ENCODE results near the gene ACOX3.
"Not testable (repeated sequence)": the region's sequence is repeated elsewhere in the genome, so short reads cannot be mapped to it uniquely, and the experiment has no call there.

DNA sequence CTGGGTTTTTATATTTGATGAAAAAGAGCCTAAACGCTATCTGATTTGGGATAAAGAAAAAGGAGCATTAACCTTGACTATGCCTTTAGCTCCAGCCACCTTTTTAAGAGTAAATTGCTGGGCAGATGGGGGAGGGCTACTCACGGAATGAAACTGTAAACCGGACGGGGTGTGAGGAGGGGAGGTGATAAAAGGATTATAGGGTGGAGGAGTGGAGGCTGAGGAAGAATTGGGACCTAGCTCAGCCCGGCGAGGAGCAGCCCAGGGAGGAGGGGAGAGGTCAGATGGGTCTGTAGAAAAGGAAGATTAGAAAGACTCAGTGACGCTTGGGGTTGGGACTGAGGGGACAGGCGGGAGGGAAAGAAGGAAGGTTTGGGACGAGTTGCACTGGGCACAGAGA lies 46.1 kb upstream of the ACOX3 start:
- TF ChIP-seq, protein P1, sequence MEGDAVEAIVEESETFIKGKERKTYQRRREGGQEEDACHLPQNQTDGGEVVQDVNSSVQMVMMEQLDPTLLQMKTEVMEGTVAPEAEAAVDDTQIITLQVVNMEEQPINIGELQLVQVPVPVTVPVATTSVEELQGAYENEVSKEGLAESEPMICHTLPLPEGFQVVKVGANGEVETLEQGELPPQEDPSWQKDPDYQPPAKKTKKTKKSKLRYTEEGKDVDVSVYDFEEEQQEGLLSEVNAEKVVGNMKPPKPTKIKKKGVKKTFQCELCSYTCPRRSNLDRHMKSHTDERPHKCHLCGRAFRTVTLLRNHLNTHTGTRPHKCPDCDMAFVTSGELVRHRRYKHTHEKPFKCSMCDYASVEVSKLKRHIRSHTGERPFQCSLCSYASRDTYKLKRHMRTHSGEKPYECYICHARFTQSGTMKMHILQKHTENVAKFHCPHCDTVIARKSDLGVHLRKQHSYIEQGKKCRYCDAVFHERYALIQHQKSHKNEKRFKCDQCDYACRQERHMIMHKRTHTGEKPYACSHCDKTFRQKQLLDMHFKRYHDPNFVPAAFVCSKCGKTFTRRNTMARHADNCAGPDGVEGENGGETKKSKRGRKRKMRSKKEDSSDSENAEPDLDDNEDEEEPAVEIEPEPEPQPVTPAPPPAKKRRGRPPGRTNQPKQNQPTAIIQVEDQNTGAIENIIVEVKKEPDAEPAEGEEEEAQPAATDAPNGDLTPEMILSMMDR (IDR thresholded peaks at IDR 0.05) = not testable (repeated sequence)
- TF ChIP-seq, protein P2, sequence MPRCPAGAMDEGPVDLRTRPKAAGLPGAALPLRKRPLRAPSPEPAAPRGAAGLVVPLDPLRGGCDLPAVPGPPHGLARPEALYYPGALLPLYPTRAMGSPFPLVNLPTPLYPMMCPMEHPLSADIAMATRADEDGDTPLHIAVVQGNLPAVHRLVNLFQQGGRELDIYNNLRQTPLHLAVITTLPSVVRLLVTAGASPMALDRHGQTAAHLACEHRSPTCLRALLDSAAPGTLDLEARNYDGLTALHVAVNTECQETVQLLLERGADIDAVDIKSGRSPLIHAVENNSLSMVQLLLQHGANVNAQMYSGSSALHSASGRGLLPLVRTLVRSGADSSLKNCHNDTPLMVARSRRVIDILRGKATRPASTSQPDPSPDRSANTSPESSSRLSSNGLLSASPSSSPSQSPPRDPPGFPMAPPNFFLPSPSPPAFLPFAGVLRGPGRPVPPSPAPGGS (IDR thresholded peaks at IDR 0.05) = not testable (repeated sequence)
- TF ChIP-seq JUNB (IDR thresholded peaks at IDR 0.05); BHLHE40 (IDR thresholded peaks at IDR 0.05; ENCODE audit: low read depth, low read length); JUN (IDR thresholded peaks at IDR 0.05); POLR2A (IDR thresholded peaks at IDR 0.05; ENCODE audit: low read length); EP300 (IDR thresholded peaks at IDR 0.05); FOSL2 (IDR thresholded peaks at IDR 0.05); FOSL2 (CRISPR knock-in tag; IDR thresholded peaks at IDR 0.05); HDAC2 (IDR thresholded peaks at IDR 0.05); GATA3 (IDR thresholded peaks at IDR 0.05; ENCODE audit: borderline replicate concordance): not testable (repeated sequence)
- TF ChIP-seq, protein P3, sequence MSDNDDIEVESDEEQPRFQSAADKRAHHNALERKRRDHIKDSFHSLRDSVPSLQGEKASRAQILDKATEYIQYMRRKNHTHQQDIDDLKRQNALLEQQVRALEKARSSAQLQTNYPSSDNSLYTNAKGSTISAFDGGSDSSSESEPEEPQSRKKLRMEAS (IDR thresholded peaks at IDR 0.05) = not testable (repeated sequence)
- TF ChIP-seq, protein P4, sequence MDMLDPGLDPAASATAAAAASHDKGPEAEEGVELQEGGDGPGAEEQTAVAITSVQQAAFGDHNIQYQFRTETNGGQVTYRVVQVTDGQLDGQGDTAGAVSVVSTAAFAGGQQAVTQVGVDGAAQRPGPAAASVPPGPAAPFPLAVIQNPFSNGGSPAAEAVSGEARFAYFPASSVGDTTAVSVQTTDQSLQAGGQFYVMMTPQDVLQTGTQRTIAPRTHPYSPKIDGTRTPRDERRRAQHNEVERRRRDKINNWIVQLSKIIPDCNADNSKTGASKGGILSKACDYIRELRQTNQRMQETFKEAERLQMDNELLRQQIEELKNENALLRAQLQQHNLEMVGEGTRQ (IDR thresholded peaks at IDR 0.05) = not testable (repeated sequence)
